Transverse colon (tissue), 4 donors: Measurements from ENCODE around the gene HLA-B. TPM values are rescaled to one million over a fixed set of nuclear protein-coding genes. Genes with fewer than 3 reads are reported as not detected.

Experiments
- DNase-seq: peaks from one replicate; pipeline ENCODE4 v3.0.0-alpha.2; 2019
- H3K27ac ChIP-seq, 4 donors: fragments of 200-600 bp; sonication (generic); 2 replicates each; pipeline ENCODE4 v1.5.1; 2016 to 2018; ENCODE audit warnings: inconsistent platforms in 4 of 4
- H3K27me3 ChIP-seq: fragments of 200-600 bp; sonication (generic); 2 replicates; pipeline ENCODE4 v1.5.1; 2017; ENCODE audit warnings: inconsistent platforms
- H3K36me3 ChIP-seq, 4 donors: fragments of 200-600 bp; sonication (generic); 2 replicates each; pipeline ENCODE4 v1.5.1; 2017 to 2019; ENCODE audit warnings: inconsistent platforms in 4 of 4
- H3K4me1 ChIP-seq, 4 donors: fragments of 200-600 bp; sonication (generic); 2 replicates each; pipeline ENCODE4 v1.5.1; 2017 to 2020; ENCODE audit warnings: inconsistent platforms in 4 of 4
- H3K4me3 ChIP-seq, 4 donors: fragments of 200-600 bp; sonication (generic); 1 replicate in 1 of 4; 2 replicates in 3 of 4; pipeline versions ENCODE4 v1.5.1 to v1.6.1; 2017 to 2019; ENCODE audit warnings: inconsistent platforms in 4 of 4
- H3K9me3 ChIP-seq, 2 donors: fragments of 200-600 bp; sonication (generic); 2 replicates each; pipeline ENCODE4 v1.5.1; 2017 to 2019; ENCODE audit warnings: inconsistent platforms in 2 of 2
- EP300 ChIP-seq: sonication (generic); formaldehyde crosslinking; IDR thresholded peaks from one replicate; pipeline ENCODE4 v1.6.1; 2017; ENCODE audit warnings: antibody characterized with exemption, low read depth
- POLR2A ChIP-seq: fragments of 450-650 bp; IDR thresholded peaks from one replicate; pipeline ENCODE4 v1.6.1; 2016; ENCODE audit warnings: antibody characterized with exemption, mild to moderate bottlenecking, moderate library complexity
- POLR2AphosphoS5 ChIP-seq, 3 donors: sonication (generic); formaldehyde crosslinking; IDR thresholded peaks; one replicate each; pipeline ENCODE4 v1.6.1; 2016; ENCODE audit warnings: antibody characterized with exemption in 3 of 3
- WGBS, 2 donors: methylation state at CpG; one replicate each; pipeline ENCODE4 v1.1.5; 2018; ENCODE audit warnings: low coverage in 1 of 2; 5-methylcytosine and 5-hydroxymethylcytosine counted together
- in situ Hi-C, 4 donors: fragments of 200-750 bp; cut with MboI; loops; one replicate each; pipeline versions ENCODE4 v1.15.0 to v1.15.1; 2017; ENCODE audit warnings: low sequenced_read_pairs in 3 of 4, low pct_ligation_motif_present in 1 of 4, low pct_unique_long_range_greater_than_20kb in 1 of 4
- intact Hi-C: fragments of 100-400 bp; cut with DNase I; formaldehyde crosslinking; loops from one replicate; pipeline ENCODE4 v1.15.1; 2023; ENCODE audit warnings: low total_unique reads
- total RNA-seq, 4 donors: library from RNA; depleted of rRNA; stranded (reverse); fragments of >200 nt; gene quantifications; one replicate each; pipeline ENCODE4 v1.1.0, GENCODE V29; 2016
- TF ChIP-seq, protein P1 (sequence below), 5 experiments: fragments of 200-600 bp in 3 of 5; fragments of 450-650 bp in 2 of 5; sonication (generic) in 3 of 5; IDR thresholded peaks; 1 replicate in 2 of 5; 2 replicates in 3 of 5; pipeline ENCODE4 v1.5.1; 2016 to 2017; ENCODE audit warnings: antibody characterized with exemption in 5 of 5, inconsistent platforms in 3 of 5, mild to moderate bottlenecking in 2 of 5, moderate library complexity in 1 of 5

The HLA-B gene
- total RNA-seq, 4 donors from 2014 or later, result 915 to 3,432 (median 2,814) TPM

DNA sequence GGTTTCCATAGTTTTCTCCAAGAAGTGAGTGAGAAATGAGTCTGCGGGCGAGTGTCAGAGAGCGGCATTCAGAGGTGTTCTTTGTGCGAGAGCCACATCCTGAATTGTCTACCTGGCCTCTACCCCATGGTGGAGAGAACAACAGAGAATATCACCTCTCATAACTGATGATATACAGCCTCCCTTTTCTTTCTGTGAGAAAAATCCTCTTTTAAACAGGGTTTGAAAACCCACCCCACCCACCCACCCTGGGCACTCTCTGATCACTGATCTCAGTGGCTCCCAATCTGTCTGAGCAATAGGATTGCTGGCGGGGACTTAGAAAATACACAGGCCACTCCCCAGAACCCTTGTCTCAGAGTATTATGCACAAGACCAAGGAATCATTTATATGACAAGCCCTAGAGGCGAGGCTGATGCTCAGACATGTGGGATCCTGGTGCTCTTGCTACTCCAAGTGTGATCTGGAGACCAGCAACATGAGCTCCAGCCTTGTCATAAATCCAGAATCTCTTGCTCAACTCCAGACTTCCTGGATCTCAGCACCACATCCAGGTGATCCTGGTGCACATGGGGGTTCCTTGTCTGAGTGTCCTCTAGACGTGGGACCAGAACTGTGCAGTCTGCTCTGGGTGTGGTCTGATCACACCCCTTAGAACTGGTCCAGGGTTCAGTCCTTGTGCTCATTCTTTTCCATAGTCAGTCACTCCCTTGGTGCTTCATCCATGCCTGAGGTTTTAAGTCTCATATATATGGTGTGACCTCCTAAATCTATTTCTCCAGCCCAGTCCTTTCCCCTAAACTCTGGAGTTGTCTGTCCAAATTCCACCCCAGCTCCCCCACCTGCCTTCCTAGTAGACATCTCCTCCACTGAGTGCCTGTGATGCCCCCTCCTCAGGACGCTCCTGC, 5.3 kb downstream of the HLA-B start:
- Histone ChIP-seq H3K27ac (no peak overlapping the region), H3K27me3 (no peaks in the 10 kb centered on the region), H3K36me3 (peaks cover 0 to 10% (median 2%) of the 10 kb centered on the region in 4 donors), H3K4me1 (peaks cover 6 to 22% (median 16%) of the 10 kb centered on the region in 4 donors), H3K4me3 (no peak overlapping the region), H3K9me3 (no peaks in the 10 kb centered on the region)
- DNase-seq, result no peak
- 54 to 56% methylated on average over 4 to 8 of the region's 8 CpGs for WGBS, 2 donors
- no peak for TF ChIP-seq EP300
- TF ChIP-seq POLR2A, result no peak
- TF ChIP-seq, protein P1, sequence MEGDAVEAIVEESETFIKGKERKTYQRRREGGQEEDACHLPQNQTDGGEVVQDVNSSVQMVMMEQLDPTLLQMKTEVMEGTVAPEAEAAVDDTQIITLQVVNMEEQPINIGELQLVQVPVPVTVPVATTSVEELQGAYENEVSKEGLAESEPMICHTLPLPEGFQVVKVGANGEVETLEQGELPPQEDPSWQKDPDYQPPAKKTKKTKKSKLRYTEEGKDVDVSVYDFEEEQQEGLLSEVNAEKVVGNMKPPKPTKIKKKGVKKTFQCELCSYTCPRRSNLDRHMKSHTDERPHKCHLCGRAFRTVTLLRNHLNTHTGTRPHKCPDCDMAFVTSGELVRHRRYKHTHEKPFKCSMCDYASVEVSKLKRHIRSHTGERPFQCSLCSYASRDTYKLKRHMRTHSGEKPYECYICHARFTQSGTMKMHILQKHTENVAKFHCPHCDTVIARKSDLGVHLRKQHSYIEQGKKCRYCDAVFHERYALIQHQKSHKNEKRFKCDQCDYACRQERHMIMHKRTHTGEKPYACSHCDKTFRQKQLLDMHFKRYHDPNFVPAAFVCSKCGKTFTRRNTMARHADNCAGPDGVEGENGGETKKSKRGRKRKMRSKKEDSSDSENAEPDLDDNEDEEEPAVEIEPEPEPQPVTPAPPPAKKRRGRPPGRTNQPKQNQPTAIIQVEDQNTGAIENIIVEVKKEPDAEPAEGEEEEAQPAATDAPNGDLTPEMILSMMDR (IDR thresholded peaks at IDR 0.05), result no peak
- no peak for TF ChIP-seq POLR2AphosphoS5 (IDR thresholded peaks at IDR 0.05)
- intact Hi-C loops (no loop called here), in situ Hi-C loops (loop anchor here in 3 of 4 donors (5.0 kb wide), 1 partner anchor 84 kb away; no protein-coding TSS in a partner anchor)

GRCh38 chr6:31351033-31351380, 6.0 kb downstream of the HLA-B start:
- intact Hi-C loops (no loop called here), in situ Hi-C loops (loop anchor here in 3 of 4 donors (5.0 kb wide), 1 partner anchor 84 kb away; no protein-coding TSS in a partner anchor)
- H3K4me1 ChIP-seq, result peaks cover 6 to 22% (median 16%) of the 10 kb centered on the region in 4 donors
- peaks cover 0 to 10% (median 2%) of the 10 kb centered on the region in 4 donors for H3K36me3 ChIP-seq
- H3K27ac ChIP-seq, result no peak overlapping the region
- DNase-seq, result no peak
- H3K9me3 ChIP-seq, result no peaks in the 10 kb centered on the region
- TF ChIP-seq POLR2A, result no peak
- TF ChIP-seq, protein P1 (IDR thresholded peaks at IDR 0.05), result no peak
- no peak for TF ChIP-seq POLR2AphosphoS5 (IDR thresholded peaks at IDR 0.05)
- no peak for TF ChIP-seq EP300
- 86% methylated on average over 3 of the region's 3 CpGs; no CpG with 5 or more reads in 1 of the 2 donors for WGBS, 2 donors
- no peaks in the 10 kb centered on the region for H3K27me3 ChIP-seq
- no peak overlapping the region for H3K4me3 ChIP-seq

- no peak overlapping the region for H3K4me3 ChIP-seq
- no peaks in the 10 kb centered on the region for H3K27me3 ChIP-seq
- DNase-seq, result no peak
- H3K36me3 ChIP-seq, result peaks cover 0 to 7% (median 2%) of the 10 kb centered on the region in 4 donors
- in situ Hi-C loops, result loop anchor here in 3 of 4 donors (5.0 kb wide), 1 partner anchor 83 kb away; no protein-coding TSS in a partner anchor
- TF ChIP-seq POLR2A, result peak; percentile 13
- no peak for TF ChIP-seq POLR2AphosphoS5 (IDR thresholded peaks at IDR 0.05)
- no peak for TF ChIP-seq EP300
- H3K9me3 ChIP-seq, result no peaks in the 10 kb centered on the region
- H3K4me1 ChIP-seq, result peaks cover 6 to 18% (median 11%) of the 10 kb centered on the region in 4 donors
- WGBS, 2 donors, result 38 to 44% methylated on average over 4 to 11 of the region's 11 CpGs
- no peak overlapping the region for H3K27ac ChIP-seq
- intact Hi-C loops, result no loop called here
These were observed 6.6 kb downstream of the HLA-B start for GRCh38 chr6:31350196-31351032.

GRCh38 chr6:31349301-31349700, 7.7 kb downstream of the HLA-B start:
- no peaks in the 10 kb centered on the region for H3K27me3 ChIP-seq
- H3K4me3 ChIP-seq, result no peak overlapping the region
- no peaks in the 10 kb centered on the region for H3K36me3 ChIP-seq
- peaks cover 0 to 7% (median 2%) of the 10 kb centered on the region in 4 donors for H3K4me1 ChIP-seq
- no peak overlapping the region for H3K27ac ChIP-seq
- no peaks in the 10 kb centered on the region for H3K9me3 ChIP-seq
- intact Hi-C loops (no loop called here), in situ Hi-C loops (no loop called here)
- DNase-seq, result no peak
- no peak for TF ChIP-seq EP300
- no peak for TF ChIP-seq POLR2A
- 48 to 67% methylated on average over 3 to 4 of the region's 4 CpGs for WGBS, 2 donors
